AG04449 (cell line): ENCODE measurements around the gene ARHGAP10.

Source experiments
- CTCF ChIA-PET: fragments of 350-600 bp; formaldehyde crosslinking; extraction: SDS; loops from one replicate; lab custom pipeline; 2021; ENCODE audit warnings: antibody characterized with exemption; lab: Yijun Ruan, JAX
- POLR2A ChIA-PET: fragments of 400-600, 350-600 bp; formaldehyde crosslinking; extraction: SDS; loops from one replicate; lab custom pipeline; 2020; ENCODE audit warnings: antibody characterized with exemption, inconsistent platforms; lab: Yijun Ruan, JAX
- DNase-seq: peaks from one replicate; pipeline ENCODE4 v3.0.0-alpha.2; 2010; ENCODE audit warnings: low read depth, low spot score
- H3K4me3 ChIP-seq: 2 replicates; pipeline ENCODE4 v1.5.1; 2011; ENCODE audit warnings: low read depth, mild to moderate bottlenecking, control low read depth, low read length
- CTCF ChIP-seq: IDR thresholded peaks from one replicate; pipeline ENCODE4 v1.5.1; 2011; ENCODE audit warnings: mild to moderate bottlenecking, moderate library complexity, low read length, control low read depth, inconsistent platforms; ENCODE audit not compliant: insufficient read depth; ENCODE audit errors: missing control alignments

The ARHGAP10 gene

GRCh38 chr4:148120216-148120615 lies 388.3 kb downstream of the ARHGAP10 start:
- ChIA-PET CTCF (no interaction called here), POLR2A (no interaction called here)
- no peak for DNase-seq

More at GRCh38 chr4:148120216-148120615, 388.3 kb downstream of the ARHGAP10 start:
- no peak overlapping the region for H3K4me3 ChIP-seq
- TF ChIP-seq CTCF: no peak
